Neural cell (in vitro differentiated cells): ENCODE results near the gene HDAC4. TPM values are rescaled to one million over a fixed set of nuclear protein-coding genes. Genes with fewer than 3 reads are reported as not detected.

Experiments used
- H2AFZ ChIP-seq: fragments of 200-600, 300-800 bp; sonication (generic), shearing (Covaris generic); 2 replicates; pipeline ENCODE4 v1.6.0; 2014; ENCODE audit warnings: low read depth, mild to moderate bottlenecking, antibody characterized with exemption, low read length, moderate library complexity
- H3F3A ChIP-seq: fragments of 200-600 bp; shearing (Covaris generic); 2 replicates; pipeline ENCODE4 v1.6.1; 2016; ENCODE audit warnings: mild to moderate bottlenecking, moderate library complexity, mixed read lengths, antibody characterized with exemption, low read length; ENCODE audit not compliant: insufficient read depth, poor library complexity, severe bottlenecking
- H3K27ac ChIP-seq: fragments of 200-600, 300-800 bp; sonication (generic), shearing (Covaris generic); 2 replicates; pipeline ENCODE4 v1.5.1; 2014; ENCODE audit warnings: mild to moderate bottlenecking, low read length, moderate library complexity
- H3K27me3 ChIP-seq: fragments of 300-800, 200-600 bp; sonication (generic), shearing (Covaris generic); 2 replicates; pipeline ENCODE4 v1.6.0; 2014; ENCODE audit warnings: mild to moderate bottlenecking, low read depth, low read length, moderate library complexity; ENCODE audit not compliant: insufficient read depth
- H3K36me3 ChIP-seq: fragments of 300-800, 200-600 bp; sonication (generic), shearing (Covaris generic); 2 replicates; pipeline ENCODE4 v1.5.1; 2014; ENCODE audit warnings: mild to moderate bottlenecking, antibody characterized with exemption, low read length, moderate library complexity; ENCODE audit not compliant: insufficient read depth
- H3K4me2 ChIP-seq: fragments of 300-800, 200-600 bp; sonication (generic), shearing (Covaris generic); 2 replicates; pipeline ENCODE4 v1.6.0; 2014; ENCODE audit warnings: mild to moderate bottlenecking, low read length
- H3K4me3 ChIP-seq: fragments of 300-800, 200-600 bp; sonication (generic), shearing (Covaris generic); 2 replicates; pipeline ENCODE4 v1.5.1; 2014; ENCODE audit warnings: mild to moderate bottlenecking, low read length, moderate library complexity
- H3K79me2 ChIP-seq: fragments of 200-600 bp; shearing (Covaris generic); replicated peaks from 2 replicates; pipeline ENCODE4 v1.6.0; 2014; ENCODE audit warnings: mild to moderate bottlenecking, low read length, moderate library complexity; ENCODE audit not compliant: insufficient read depth
- H3K9ac ChIP-seq: fragments of 300-800, 200-600 bp; sonication (generic), shearing (Covaris generic); 2 replicates; pipeline ENCODE4 v1.6.1; 2016; ENCODE audit warnings: mild to moderate bottlenecking, low read length, mixed read lengths
- H3K9me2 ChIP-seq: fragments of 200-600 bp; shearing (Covaris generic); 2 replicates; pipeline ENCODE4 v1.6.1; 2016; ENCODE audit warnings: mild to moderate bottlenecking, low read length, mixed read lengths; ENCODE audit not compliant: insufficient read depth
- H3K9me3 ChIP-seq: fragments of 200-600, 300-800 bp; sonication (generic), shearing (Covaris generic); 2 replicates; pipeline ENCODE4 v1.6.1; 2016; ENCODE audit warnings: mild to moderate bottlenecking, mixed run types, low read length, moderate library complexity, mixed read lengths
- H4K20me1 ChIP-seq: fragments of 200-600 bp; shearing (Covaris generic); 2 replicates; pipeline ENCODE4 v1.6.1; 2016; ENCODE audit warnings: mild to moderate bottlenecking, mixed run types; ENCODE audit not compliant: insufficient read depth
- CTCF ChIP-seq: fragments of 450-650 bp; IDR thresholded peaks from 2 replicates; pipeline ENCODE4 v1.5.1; 2014; ENCODE audit warnings: antibody characterized with exemption, mild to moderate bottlenecking, moderate library complexity; ENCODE audit not compliant: poor library complexity, severe bottlenecking
- EP300 ChIP-seq: fragments of 450-650 bp; conservative IDR thresholded peaks from 2 replicates; pipeline ENCODE4 v1.6.1; 2014; ENCODE audit warnings: antibody characterized with exemption, mild to moderate bottlenecking, moderate library complexity; ENCODE audit not compliant: poor library complexity, severe bottlenecking
- EZH2 ChIP-seq: fragments of 200-600, 300-800 bp; shearing (Covaris generic), sonication (generic); IDR thresholded peaks from 2 replicates; pipeline ENCODE4 v1.6.1; 2014; ENCODE audit warnings: antibody characterized with exemption, low read length, borderline replicate concordance, mild to moderate bottlenecking; ENCODE audit not compliant: insufficient read depth, poor library complexity, severe bottlenecking
- MXI1 ChIP-seq: fragments of 450-650 bp; conservative IDR thresholded peaks from 2 replicates; pipeline ENCODE4 v1.6.1; 2014; ENCODE audit warnings: antibody characterized with exemption, mild to moderate bottlenecking; ENCODE audit not compliant: poor library complexity, severe bottlenecking
- POLR2AphosphoS5 ChIP-seq: IDR thresholded peaks from 2 replicates; pipeline ENCODE4 v1.6.1; 2012
- RAD21 ChIP-seq: fragments of 450-650 bp; conservative IDR thresholded peaks from 2 replicates; pipeline ENCODE4 v1.6.1; 2014; ENCODE audit warnings: antibody characterized with exemption, mild to moderate bottlenecking, moderate library complexity
- REST ChIP-seq: IDR thresholded peaks from 2 replicates; pipeline ENCODE4 v1.6.1; 2012; ENCODE audit warnings: borderline replicate concordance
- SMC3 ChIP-seq: fragments of 450-650 bp; conservative IDR thresholded peaks from 2 replicates; pipeline ENCODE4 v1.6.1; 2014; ENCODE audit warnings: antibody characterized with exemption, mild to moderate bottlenecking, moderate library complexity; ENCODE audit not compliant: poor library complexity
- TAF1 ChIP-seq: IDR thresholded peaks from 2 replicates; pipeline ENCODE4 v1.6.1; 2012; ENCODE audit warnings: low read depth
- polyA plus RNA-seq: library from polyadenylated mRNA; depleted of rRNA; stranded (reverse); fragments of >200 nt; gene quantifications from 2 replicates; pipeline ENCODE4 v1.2.3, GENCODE V29; 2014

Gene HDAC4
- polyA plus RNA-seq, 1 donor from 2014 or later = 3.4 TPM

- TF ChIP-seq CTCF (peak; percentile 64), SMC3 (peak; percentile 26), EZH2 (no peak), POLR2AphosphoS5 (no peak), EP300 (no peak), REST (no peak), TAF1 (no peak), MXI1 (no peak), RAD21 (peak; percentile 41)
- H3F3A ChIP-seq = no peaks in the 10 kb centered on the region
- H3K27ac ChIP-seq = peak overlapping the region; percentile 40
- no peaks in the 10 kb centered on the region for H3K9me2 ChIP-seq
- peak overlapping the region; percentile 11 for H3K4me3 ChIP-seq
- no peaks in the 10 kb centered on the region for H3K79me2 ChIP-seq
- H3K4me2 ChIP-seq = no peak overlapping the region
- H3K9me3 ChIP-seq = no peaks in the 10 kb centered on the region
- H3K27me3 ChIP-seq = no peaks in the 10 kb centered on the region
- H4K20me1 ChIP-seq = no peaks in the 10 kb centered on the region
- H2AFZ ChIP-seq = no peak overlapping the region
- peak overlapping the region; percentile 24 for H3K9ac ChIP-seq
- no peaks in the 10 kb centered on the region for H3K36me3 ChIP-seq
These were observed 206.7 kb downstream of the HDAC4 start for GRCh38 chr2:239193925-239194677.

DNA sequence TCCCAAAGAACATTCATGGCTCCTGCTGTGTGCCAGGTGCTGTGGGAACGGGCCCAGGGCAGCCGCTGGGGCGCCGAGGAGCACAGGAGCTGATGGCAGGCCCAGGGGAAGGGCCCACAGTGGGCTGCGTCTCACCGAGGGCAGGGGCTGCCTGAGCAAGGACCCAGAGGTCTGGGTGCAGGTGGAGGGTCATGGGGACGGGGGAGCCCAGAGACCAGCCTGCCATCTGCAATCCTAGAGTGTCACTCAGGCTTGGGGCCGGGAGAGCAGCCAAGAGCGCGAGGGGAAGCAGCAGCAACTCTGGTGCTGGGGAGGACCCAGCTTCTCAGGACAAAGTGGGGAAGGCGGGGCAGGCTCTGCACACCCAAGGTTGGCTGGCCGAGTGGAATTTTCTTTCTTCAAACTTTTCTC, 207.4 kb downstream of the HDAC4 start:
- Histone ChIP-seq H2AFZ (no peak overlapping the region), H3K36me3 (no peaks in the 10 kb centered on the region), H3K9ac (no peak overlapping the region), H3K9me3 (no peaks in the 10 kb centered on the region), H4K20me1 (no peaks in the 10 kb centered on the region), H3K4me3 (no peak overlapping the region), H3K79me2 (no peaks in the 10 kb centered on the region), H3K27ac (no peak overlapping the region), H3K27me3 (no peaks in the 10 kb centered on the region), H3K4me2 (no peak overlapping the region), H3F3A (no peaks in the 10 kb centered on the region), H3K9me2 (no peaks in the 10 kb centered on the region)
- TF ChIP-seq SMC3 (no peak), POLR2AphosphoS5 (no peak), EP300 (no peak), REST (no peak), EZH2 (no peak), RAD21 (no peak), CTCF (no peak)
